ENCODE results near the gene COL19A1. TPM values are rescaled to one million over a fixed set of nuclear protein-coding genes. Genes with fewer than 3 reads are reported as not detected.

Gene COL19A1
- total and polyA plus RNA-seq, 2 experiments from 2014 or later, result not detected

- TF ChIP-seq ZNF462 (CRISPR knock-in tag; IDR thresholded peaks at IDR 0.05), result no peak
- TF ChIP-seq NANOG (IDR thresholded peaks at IDR 0.05; ENCODE audit: borderline replicate concordance), result no peak
- no peak for TF ChIP-seq ETS1 (IDR thresholded peaks at IDR 0.05)
Measured at GRCh38 chr6:70180183-70180900, 314.0 kb downstream of the COL19A1 start (continued).

GRCh38 chr6:70180901-70181599 lies 314.7 kb downstream of the COL19A1 start:
- Histone ChIP-seq H3K36me3 (ENCODE audit: insufficient read depth) (no peaks in the 10 kb centered on the region), H3K4me1 (ENCODE audit: insufficient read depth) (no peaks in the 10 kb centered on the region), H4K20me1 (replicated peaks; ENCODE audit: insufficient read depth) (no peaks in the 10 kb centered on the region), H3K27ac (ENCODE audit: low read depth) (no peak overlapping the region), H3K4me2 (no peak overlapping the region), H3K9me2 (ENCODE audit: insufficient read depth) (0 out of 2 replicates have a peak, but pooled peaks cover 5% of the 10 kb centered on the region), H3K27me3 (ENCODE audit: insufficient read depth) (no peaks in the 10 kb centered on the region), H3K79me2 (replicated peaks; ENCODE audit: insufficient read depth) (no peaks in the 10 kb centered on the region), H2AFZ (no peak overlapping the region), H3F3A (replicated peaks; ENCODE audit: low read depth) (no peaks in the 10 kb centered on the region), H3K4me3 (no peak overlapping the region)
- H3K4me1 Mint-ChIP-seq, result no peaks in the 10 kb centered on the region
- no peak for DNase-seq (ENCODE audit: low spot score)
- no peak overlapping the region for H3K4me3 Mint-ChIP-seq
- H3K36me3 Mint-ChIP-seq (ENCODE audit: low read depth), result no peaks in the 10 kb centered on the region
- ATAC-seq, result no peak
- H3K9me3 Mint-ChIP-seq, result peaks cover 3% of the 10 kb centered on the region; the same call in 1 of the 3 replicates
- H3K27ac Mint-ChIP-seq, result no peak overlapping the region
- H3K27me3 Mint-ChIP-seq (ENCODE audit: insufficient read depth, low read depth, poor library complexity), result no peaks in the 10 kb centered on the region
- no peak for TF ChIP-seq CTCF (conservative IDR thresholded peaks at IDR 0.05; ENCODE audit: low read depth in 2 of 2)
- TF ChIP-seq ZNF331 (CRISPR knock-in tag; IDR thresholded peaks at IDR 0.05; ENCODE audit: low read depth), result no peak
- TF ChIP-seq NANOG (IDR thresholded peaks at IDR 0.05; ENCODE audit: borderline replicate concordance), result no peak

All from GM23338 (cell line).